ENCODE results near the gene NF1. TPM values are rescaled to one million over a fixed set of nuclear protein-coding genes. Genes with fewer than 3 reads are reported as not detected.
"Not testable (repeated sequence)": the region's sequence is repeated elsewhere in the genome, so short reads cannot be mapped to it uniquely, and the experiment has no call there.

NF1 gene
- total RNA-seq, 1 experiment from 2014 or later = 57.0 TPM

GRCh38 chr17:31252741-31253140, 158.0 kb downstream of the NF1 start:
- peaks cover 26% of the 10 kb centered on the region for H3K36me3 ChIP-seq
- no peak for DNase-seq
- no peak overlapping the region for H3K4me3 ChIP-seq
- H3K4me1 ChIP-seq = peaks cover 8% of the 10 kb centered on the region
- H3K27me3 ChIP-seq = no peaks in the 10 kb centered on the region
- no peak overlapping the region for H3K27ac ChIP-seq
- no peaks in the 10 kb centered on the region for H3K9me3 ChIP-seq (replicated peaks)

GRCh38 chr17:31254654-31255053, 159.9 kb downstream of the NF1 start:
- no peak overlapping the region for H3K27ac ChIP-seq
- H3K27me3 ChIP-seq = no peaks in the 10 kb centered on the region
- H3K36me3 ChIP-seq = peaks cover 28% of the 10 kb centered on the region
- no peak overlapping the region for H3K4me3 ChIP-seq
- peak in 1 of 2 experiments; percentile 17 for DNase-seq
- H3K9me3 ChIP-seq (replicated peaks) = no peaks in the 10 kb centered on the region
- peaks cover 8% of the 10 kb centered on the region for H3K4me1 ChIP-seq

GRCh38 chr17:31256936-31257335, 162.2 kb downstream of the NF1 start:
- Histone ChIP-seq H3K36me3 (peaks cover 47% of the 10 kb centered on the region), H3K4me1 (peaks cover 8% of the 10 kb centered on the region), H3K27me3 (no peaks in the 10 kb centered on the region), H3K4me3 (no peak overlapping the region), H3K9me3 (replicated peaks) (no peaks in the 10 kb centered on the region), H3K27ac (no peak overlapping the region)
- no peak for DNase-seq

- H3K27me3 ChIP-seq = no peaks in the 10 kb centered on the region
- no peaks in the 10 kb centered on the region for H3K4me1 ChIP-seq
- no peaks in the 10 kb centered on the region for H3K9me3 ChIP-seq (replicated peaks)
- no peak for DNase-seq
- no peak overlapping the region for H3K27ac ChIP-seq
- no peak overlapping the region for H3K4me3 ChIP-seq
- H3K36me3 ChIP-seq = peaks cover 49% of the 10 kb centered on the region
These were observed 165.4 kb downstream of the NF1 start for GRCh38 chr17:31260151-31260550.

DNA sequence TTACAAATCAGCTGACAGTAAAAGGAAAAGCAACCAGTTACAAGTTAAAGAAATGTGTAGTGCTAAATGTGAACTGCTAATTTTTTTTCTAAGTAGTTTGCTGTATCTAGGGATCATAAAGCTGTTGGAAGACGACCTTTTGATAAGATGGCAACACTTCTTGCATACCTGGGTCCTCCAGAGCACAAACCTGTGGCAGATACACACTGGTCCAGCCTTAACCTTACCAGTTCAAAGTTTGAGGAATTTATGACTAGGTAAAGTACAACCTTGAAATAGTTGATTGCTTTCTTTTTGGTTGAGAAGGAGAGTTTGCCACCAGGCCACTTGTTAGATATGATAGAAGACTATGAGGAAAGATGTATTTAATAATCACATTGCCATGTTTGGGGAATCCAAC, 166.8 kb downstream of the NF1 start:
- Histone ChIP-seq H3K27ac (no peak overlapping the region), H3K27me3 (no peaks in the 10 kb centered on the region), H3K9me3 (replicated peaks) (no peaks in the 10 kb centered on the region), H3K4me1 (no peaks in the 10 kb centered on the region), H3K4me3 (no peak overlapping the region), H3K36me3 (peaks cover 54% of the 10 kb centered on the region)
- no peak for DNase-seq

GRCh38 chr17:31262923-31263322, 168.1 kb downstream of the NF1 start:
- not testable (repeated sequence) for H3K4me3 ChIP-seq; H3K27ac ChIP-seq; DNase-seq; H3K4me1 ChIP-seq; H3K27me3 ChIP-seq; H3K9me3 ChIP-seq (replicated peaks)
- peaks cover 54% of the 10 kb centered on the region for H3K36me3 ChIP-seq

DNA sequence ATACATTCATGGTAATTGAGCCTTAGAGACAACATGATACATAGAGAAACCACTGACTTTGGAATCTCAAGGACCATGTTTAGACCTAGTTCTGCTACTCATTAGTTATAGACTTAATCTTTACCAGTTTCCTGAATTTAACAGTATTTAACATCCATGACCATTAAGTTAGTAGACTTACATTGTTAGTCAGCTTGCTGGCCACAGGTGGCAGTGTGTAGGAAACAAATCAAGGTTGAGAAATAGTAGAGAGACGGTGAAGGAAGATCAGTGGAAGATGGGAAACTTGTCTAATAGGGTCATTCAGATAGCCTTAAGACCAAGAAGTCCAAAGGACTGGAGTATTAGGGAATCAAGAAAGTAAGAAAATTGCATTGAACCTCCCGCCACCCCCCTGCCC, 171.3 kb downstream of the NF1 start:
- H3K9me3 ChIP-seq (replicated peaks) = no peaks in the 10 kb centered on the region
- H3K4me3 ChIP-seq = no peak overlapping the region
- H3K27ac ChIP-seq = no peak overlapping the region
- peaks cover 41% of the 10 kb centered on the region for H3K36me3 ChIP-seq
- peaks cover 13% of the 10 kb centered on the region for H3K4me1 ChIP-seq
- H3K27me3 ChIP-seq = no peaks in the 10 kb centered on the region
- no peak for DNase-seq

GRCh38 chr17:31269036-31269577, 174.3 kb downstream of the NF1 start:
- Histone ChIP-seq H3K4me3 (no peak overlapping the region), H3K9me3 (replicated peaks) (no peaks in the 10 kb centered on the region), H3K36me3 (peaks cover 24% of the 10 kb centered on the region), H3K4me1 (peaks cover 13% of the 10 kb centered on the region), H3K27me3 (no peaks in the 10 kb centered on the region), H3K27ac (no peak overlapping the region)
- no peak for DNase-seq

DNA sequence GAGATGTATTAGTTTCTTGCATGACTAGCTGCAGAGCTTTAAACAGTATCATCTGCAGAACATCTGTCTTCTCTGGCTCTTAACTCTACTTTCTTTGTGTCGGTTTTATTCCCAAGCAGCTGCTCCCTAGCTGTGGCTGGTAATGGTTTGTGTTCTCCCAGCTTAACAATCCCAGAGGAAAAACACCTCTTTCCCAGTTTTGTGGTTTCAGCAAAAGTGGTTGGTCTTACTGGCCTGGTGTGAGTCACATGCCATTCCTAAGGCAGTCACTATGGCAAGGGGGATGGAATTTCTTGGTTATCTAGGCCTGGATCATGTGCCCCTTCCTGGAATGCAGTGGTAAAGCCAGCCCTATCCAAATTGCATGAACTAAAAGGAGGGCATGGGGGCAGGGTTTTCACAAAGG, 174.8 kb downstream of the NF1 start:
- Histone ChIP-seq H3K27ac (peak overlapping the region; percentile 36), H3K36me3 (peaks cover 23% of the 10 kb centered on the region), H3K4me3 (no peak overlapping the region), H3K4me1 (peaks cover 13% of the 10 kb centered on the region), H3K9me3 (replicated peaks) (no peaks in the 10 kb centered on the region), H3K27me3 (no peaks in the 10 kb centered on the region)
- peak; percentile 91 to 98 for DNase-seq

- no peaks in the 10 kb centered on the region for H3K27me3 ChIP-seq
- DNase-seq = no peak
- H3K36me3 ChIP-seq = peaks cover 19% of the 10 kb centered on the region; the same call in 1 of the 2 replicates
- H3K27ac ChIP-seq = no peak overlapping the region
- peaks cover 13% of the 10 kb centered on the region for H3K4me1 ChIP-seq
- no peaks in the 10 kb centered on the region for H3K9me3 ChIP-seq (replicated peaks)
- no peak overlapping the region for H3K4me3 ChIP-seq
These were observed 177.5 kb downstream of the NF1 start for GRCh38 chr17:31272236-31272635.

DNA sequence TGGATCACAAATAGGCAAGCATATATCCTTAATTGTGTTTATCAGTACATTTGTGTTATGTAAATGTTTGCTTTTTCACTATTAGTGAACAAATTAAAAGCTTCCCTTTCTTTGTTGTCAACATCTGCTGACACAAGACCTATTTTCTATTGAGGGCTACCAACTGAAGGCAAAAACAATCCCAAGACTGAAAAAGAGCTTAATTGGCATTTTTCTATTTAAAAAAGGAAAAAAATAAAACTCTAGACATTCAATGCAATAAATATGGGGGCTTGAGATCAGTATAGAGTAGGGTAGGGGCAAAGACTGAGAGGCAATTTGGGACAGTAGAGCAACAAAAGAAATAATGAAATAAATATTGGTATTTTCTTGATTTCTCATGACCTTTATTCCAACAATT, 178.0 kb downstream of the NF1 start:
- no peak for DNase-seq
- Histone ChIP-seq H3K27me3 (no peaks in the 10 kb centered on the region), H3K4me1 (peaks cover 13% of the 10 kb centered on the region), H3K9me3 (replicated peaks) (no peaks in the 10 kb centered on the region), H3K27ac (no peak overlapping the region), H3K4me3 (no peak overlapping the region), H3K36me3 (peaks cover 19% of the 10 kb centered on the region; the same call in 1 of the 2 replicates)

DNA sequence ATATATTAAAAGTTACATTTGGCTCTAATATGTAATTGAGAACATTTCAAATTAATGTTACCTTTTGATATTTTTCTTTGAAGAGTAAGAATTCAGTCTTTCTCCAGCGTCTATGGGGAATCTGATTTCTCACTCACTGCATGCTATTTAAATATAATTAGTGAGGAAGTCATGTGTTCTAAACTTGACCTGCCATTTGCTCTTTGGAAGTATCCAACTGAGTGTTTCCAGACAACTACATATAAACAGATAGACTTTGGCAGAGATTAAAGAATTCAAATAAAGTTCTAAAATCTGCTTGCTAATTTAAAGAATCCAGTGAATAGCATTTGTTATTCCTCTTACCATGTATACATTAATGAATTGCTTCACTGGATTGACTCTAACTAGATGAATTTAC, 178.7 kb downstream of the NF1 start:
- H3K27me3 ChIP-seq = no peaks in the 10 kb centered on the region
- H3K4me1 ChIP-seq = peaks cover 13% of the 10 kb centered on the region
- DNase-seq = no peak
- H3K9me3 ChIP-seq (replicated peaks) = no peaks in the 10 kb centered on the region
- H3K36me3 ChIP-seq = peaks cover 19% of the 10 kb centered on the region; the same call in 1 of the 2 replicates
- H3K4me3 ChIP-seq = no peak overlapping the region
- H3K27ac ChIP-seq = no peak overlapping the region

DNA sequence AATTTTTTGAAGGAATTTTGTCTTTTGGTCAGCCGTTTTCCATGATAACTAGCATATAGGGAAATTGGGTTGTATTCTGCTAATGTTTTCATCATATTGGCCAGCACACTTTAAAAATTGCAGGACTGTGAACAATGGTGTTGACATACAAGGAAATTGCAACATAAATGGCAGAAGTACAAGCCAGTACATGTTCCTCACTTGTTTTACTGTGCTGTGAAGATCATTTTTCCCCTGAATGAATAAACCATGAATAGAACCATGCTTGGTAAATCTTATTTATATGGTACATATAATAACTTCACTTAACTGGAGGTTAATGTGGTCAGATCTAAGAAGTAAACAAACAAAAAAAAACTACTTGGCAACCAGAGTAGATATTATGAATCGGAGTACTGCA, 179.5 kb downstream of the NF1 start:
- peaks cover 8% of the 10 kb centered on the region for H3K4me1 ChIP-seq
- no peak for DNase-seq
- H3K36me3 ChIP-seq = peaks cover 19% of the 10 kb centered on the region; the same call in 1 of the 2 replicates
- no peaks in the 10 kb centered on the region for H3K9me3 ChIP-seq (replicated peaks)
- no peaks in the 10 kb centered on the region for H3K27me3 ChIP-seq
- no peak overlapping the region for H3K4me3 ChIP-seq
- H3K27ac ChIP-seq = no peak overlapping the region

DNA sequence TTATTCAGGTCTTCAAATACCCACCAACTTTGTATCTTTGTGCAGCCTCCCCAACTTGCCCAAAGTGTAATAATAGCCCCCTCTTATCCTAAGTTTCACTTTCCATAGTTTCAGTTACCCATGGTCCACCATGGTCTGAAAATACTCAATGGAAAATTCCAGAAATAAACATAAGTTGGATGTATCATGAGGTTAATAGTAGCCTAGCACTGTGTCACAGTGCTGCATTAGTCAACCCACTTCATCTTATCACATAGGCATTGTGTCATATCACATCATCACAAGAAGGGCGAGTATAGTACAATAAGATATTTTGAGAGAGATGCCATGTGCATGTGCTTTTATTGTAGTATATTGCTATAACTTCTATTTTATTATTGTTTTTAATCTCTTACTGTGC, 180.3 kb downstream of the NF1 start:
- Histone ChIP-seq H3K27ac (no peak overlapping the region), H3K4me3 (no peak overlapping the region), H3K36me3 (peaks cover 25% of the 10 kb centered on the region; the same call in 1 of the 2 replicates), H3K9me3 (replicated peaks) (no peaks in the 10 kb centered on the region), H3K4me1 (peaks cover 3% of the 10 kb centered on the region), H3K27me3 (no peaks in the 10 kb centered on the region)
- DNase-seq = no peak

GRCh38 chr17:31279401-31279800, 184.6 kb downstream of the NF1 start:
- no peak overlapping the region for H3K27ac ChIP-seq
- DNase-seq = no peak
- no peaks in the 10 kb centered on the region for H3K27me3 ChIP-seq
- H3K36me3 ChIP-seq = peaks cover 31% of the 10 kb centered on the region
- no peak overlapping the region for H3K4me3 ChIP-seq
- no peaks in the 10 kb centered on the region for H3K4me1 ChIP-seq
- no peaks in the 10 kb centered on the region for H3K9me3 ChIP-seq (replicated peaks)

DNA sequence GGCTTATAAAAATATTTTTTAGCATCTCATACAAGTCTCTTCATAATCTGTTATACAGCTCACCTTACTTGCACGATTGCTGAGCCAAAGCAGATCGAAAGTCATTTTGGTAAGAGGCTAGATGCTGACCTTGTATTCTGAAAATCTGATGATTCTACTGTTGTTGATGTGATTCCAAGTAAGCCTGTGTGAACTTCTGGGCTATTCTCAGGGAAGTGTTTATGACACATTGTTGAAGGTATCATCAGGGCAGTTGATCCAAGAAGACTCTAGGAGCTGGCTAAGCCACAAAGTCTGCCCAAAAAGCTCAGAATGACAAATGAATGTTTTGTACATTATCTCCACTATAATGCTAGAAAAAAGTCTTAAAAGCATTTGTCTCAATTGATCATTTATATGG, 186.3 kb downstream of the NF1 start:
- Histone ChIP-seq H3K4me3 (no peak overlapping the region), H3K27ac (no peak overlapping the region), H3K27me3 (no peaks in the 10 kb centered on the region), H3K4me1 (no peaks in the 10 kb centered on the region), H3K9me3 (replicated peaks) (no peaks in the 10 kb centered on the region), H3K36me3 (peaks cover 26% of the 10 kb centered on the region)
- no peak for DNase-seq

All from SJCRH30 (cell line).